ENCODE results near the gene SGK1.
"Not testable (repeated sequence)": the region's sequence is repeated elsewhere in the genome, so short reads cannot be mapped to it uniquely, and the experiment has no call there.

Gene SGK1

GRCh38 chr6:134299236-134299635 lies 18.7 kb downstream of the SGK1 start:
- no peak for DNase-seq

- DNase-seq = no peak
Observed at GRCh38 chr6:134296762-134297161, 21.1 kb downstream of the SGK1 start.

- DNase-seq = no peak
Observed at GRCh38 chr6:134295953-134296553, 21.9 kb downstream of the SGK1 start.

GRCh38 chr6:134293659-134294161 lies 24.2 kb downstream of the SGK1 start:
- DNase-seq = no peak

- no peak for DNase-seq
Observed at GRCh38 chr6:134291156-134291555, 26.8 kb downstream of the SGK1 start.

- no peak for DNase-seq
Observed at GRCh38 chr6:134289204-134289575, 28.7 kb downstream of the SGK1 start.

GRCh38 chr6:134288538-134289203 lies 29.2 kb downstream of the SGK1 start:
- DNase-seq = no peak

- no peak for DNase-seq
Observed at GRCh38 chr6:134287859-134288537, 29.9 kb downstream of the SGK1 start.

GRCh38 chr6:134282816-134283215 lies 35.1 kb downstream of the SGK1 start:
- no peak for DNase-seq

GRCh38 chr6:134281388-134281787 lies 36.5 kb downstream of the SGK1 start:
- no peak for DNase-seq

GRCh38 chr6:134278000-134278399 lies 39.9 kb downstream of the SGK1 start:
- no peak for DNase-seq

- DNase-seq = peak; percentile 16
Observed at GRCh38 chr6:134276891-134277377, 41.0 kb downstream of the SGK1 start.

GRCh38 chr6:134272374-134272773 lies 45.5 kb downstream of the SGK1 start:
- DNase-seq = no peak

- DNase-seq = no peak
Observed at GRCh38 chr6:134267917-134268361, 50.0 kb downstream of the SGK1 start.

- DNase-seq = no peak
Observed at GRCh38 chr6:134266776-134267175, 51.1 kb downstream of the SGK1 start.

GRCh38 chr6:134261766-134262165 lies 56.1 kb downstream of the SGK1 start:
- no peak for DNase-seq

- no peak for DNase-seq
Observed at GRCh38 chr6:134258849-134259306, 59.0 kb downstream of the SGK1 start.

- no peak for DNase-seq
Observed at GRCh38 chr6:134257516-134257915, 60.4 kb downstream of the SGK1 start.

- no peak for DNase-seq
Observed at GRCh38 chr6:134256862-134257261, 61.0 kb downstream of the SGK1 start.

- DNase-seq = not testable (repeated sequence)
Observed at GRCh38 chr6:134255280-134255679, 62.6 kb downstream of the SGK1 start.

GRCh38 chr6:134254118-134254517 lies 63.8 kb downstream of the SGK1 start:
- DNase-seq = no peak

GRCh38 chr6:134253681-134254080 lies 64.2 kb downstream of the SGK1 start:
- DNase-seq = no peak

GRCh38 chr6:134251320-134251719 lies 66.6 kb downstream of the SGK1 start:
- no peak for DNase-seq

GRCh38 chr6:134250776-134251175 lies 67.1 kb downstream of the SGK1 start:
- no peak for DNase-seq
